ENCODE results near the gene TNNC1.

Gene TNNC1

DNA sequence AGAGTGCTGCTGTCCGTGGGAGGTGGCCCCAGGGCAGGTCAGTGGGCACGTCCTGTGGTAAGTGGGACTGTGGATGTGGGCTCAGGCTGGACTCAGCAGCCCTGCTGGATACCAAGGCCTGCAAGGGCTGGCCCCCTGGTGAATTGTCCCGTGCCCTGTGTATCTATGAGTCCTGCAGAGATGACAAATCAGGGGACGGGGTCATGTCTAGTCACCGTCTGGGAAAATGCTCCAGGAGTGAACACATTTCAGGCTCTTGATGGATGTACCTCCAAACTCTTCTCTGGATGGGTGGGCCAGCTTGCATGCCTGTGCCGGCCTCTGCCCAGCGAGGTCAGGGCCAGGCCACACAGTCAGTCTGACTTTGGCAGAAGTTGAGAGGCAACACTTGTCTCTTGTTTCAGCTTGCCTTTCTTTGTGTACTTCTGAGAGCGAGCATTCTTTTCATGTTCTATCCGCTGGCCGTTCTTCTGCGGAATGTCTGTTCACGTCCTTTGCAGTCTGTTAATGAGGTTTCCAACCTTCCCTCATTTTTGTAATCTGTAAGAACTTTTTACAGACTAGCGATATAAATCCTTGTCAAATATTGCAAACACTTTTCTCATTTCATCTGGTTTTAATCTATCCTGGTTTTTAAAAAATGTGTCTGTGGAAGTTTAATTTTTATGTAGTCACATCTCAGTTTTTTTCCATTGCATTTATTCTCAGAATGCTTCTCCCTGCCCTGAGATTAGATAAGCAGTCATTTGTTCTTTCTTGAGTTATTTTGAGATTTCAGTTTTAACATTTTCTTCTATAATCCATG, 29.9 kb upstream of the TNNC1 start:
- DNase-seq = no peak

DNA sequence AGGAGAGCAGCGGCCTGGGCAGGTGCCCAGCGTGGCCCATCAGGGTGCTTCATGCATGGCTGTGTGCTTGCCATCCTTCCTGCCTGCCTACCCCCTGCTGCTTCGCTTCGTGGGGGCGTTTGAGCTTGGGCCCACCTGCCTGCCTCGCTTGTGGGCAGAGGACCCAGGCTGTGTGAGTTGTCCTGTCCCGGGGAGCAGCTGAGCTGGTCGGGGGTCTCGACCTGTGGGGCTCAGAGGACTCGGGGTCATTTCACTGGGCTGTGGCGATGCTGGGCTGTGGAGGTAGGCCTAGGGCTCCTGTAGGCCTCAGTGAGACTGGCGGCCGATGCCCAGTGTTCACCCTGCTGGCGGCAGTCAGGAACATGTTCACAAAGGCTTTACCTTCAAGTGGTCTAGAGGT, 29.2 kb upstream of the TNNC1 start:
- DNase-seq = no peak

DNA sequence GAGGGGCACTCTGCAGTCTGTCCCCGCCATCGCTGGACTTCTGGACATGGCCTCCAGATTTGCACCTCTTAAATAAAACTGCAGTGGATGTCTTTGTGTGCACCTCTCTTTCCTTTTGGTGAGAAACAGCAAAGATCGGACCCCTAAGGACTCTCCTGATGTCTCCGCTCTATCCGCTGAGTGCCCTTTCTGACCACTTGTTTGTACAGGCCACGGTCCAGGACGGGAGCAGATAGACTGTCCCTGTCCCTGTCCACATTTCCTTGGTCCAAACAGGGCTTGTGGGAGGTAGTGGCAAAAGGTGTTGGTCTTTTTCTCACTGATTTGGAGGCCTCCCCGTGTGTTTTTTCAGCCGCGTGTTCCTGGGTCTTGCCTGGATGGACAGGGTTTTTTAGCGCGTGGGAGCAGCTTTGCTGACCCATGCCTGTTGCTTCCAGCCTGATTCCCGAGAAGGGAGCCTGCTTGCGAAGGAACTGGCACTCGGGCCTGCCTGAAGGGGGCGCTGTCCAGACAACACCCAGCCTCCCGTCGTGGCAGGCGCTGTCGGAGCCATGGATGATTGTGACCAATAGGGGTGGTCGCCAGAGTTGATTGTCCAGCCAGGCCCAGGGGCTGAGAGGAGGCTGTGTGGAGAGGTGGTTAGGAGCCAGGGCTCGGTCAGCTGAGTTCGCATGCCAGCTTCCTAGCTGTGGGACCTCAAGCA, 28.1 kb upstream of the TNNC1 start:
- no peak for DNase-seq

DNA sequence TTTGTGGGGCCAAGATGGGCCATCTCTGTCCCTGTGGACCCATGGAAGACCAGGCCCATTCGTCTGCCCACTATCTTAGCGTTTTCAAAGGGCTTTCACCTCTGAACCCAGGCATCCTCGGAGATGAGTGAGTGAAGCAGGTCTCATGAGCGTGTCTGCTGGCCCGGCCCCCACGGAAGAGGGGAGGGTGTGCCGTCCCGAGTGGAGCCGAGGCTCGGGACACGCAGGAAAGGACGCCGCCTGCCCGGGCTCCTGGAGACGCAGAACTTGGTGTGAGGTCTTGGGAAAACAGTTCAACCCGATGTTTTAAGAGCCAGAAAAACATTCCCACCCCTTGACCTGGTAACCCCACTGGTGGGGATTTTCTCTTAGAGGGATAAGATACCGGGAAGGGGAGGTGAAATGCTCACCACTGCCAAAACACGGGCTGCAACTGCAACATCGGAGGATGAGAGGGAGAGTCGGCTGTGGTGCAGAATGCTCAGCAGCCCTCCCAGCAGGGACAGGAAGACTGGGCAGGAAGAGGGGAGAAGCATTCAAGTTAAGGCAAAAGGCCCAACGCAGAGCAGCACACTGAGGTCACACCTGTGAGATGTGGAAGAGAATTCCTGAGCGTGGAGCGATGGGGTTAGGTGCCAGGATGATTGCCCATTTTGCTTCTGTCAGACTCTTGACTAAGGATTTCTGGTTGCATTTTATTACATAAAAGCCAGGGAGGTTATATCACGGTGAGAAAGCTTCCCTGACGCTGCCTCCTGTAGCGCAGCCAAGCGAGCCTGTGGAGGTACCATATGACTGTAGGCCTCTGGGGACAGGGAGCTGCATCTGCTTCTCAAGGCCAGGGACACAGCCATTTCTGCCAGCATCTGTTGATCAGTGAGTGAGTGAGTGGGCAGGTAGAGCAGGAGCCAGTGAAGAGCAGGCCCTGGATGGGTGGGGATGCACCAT, 27.2 kb upstream of the TNNC1 start:
- DNase-seq = no peak

DNA sequence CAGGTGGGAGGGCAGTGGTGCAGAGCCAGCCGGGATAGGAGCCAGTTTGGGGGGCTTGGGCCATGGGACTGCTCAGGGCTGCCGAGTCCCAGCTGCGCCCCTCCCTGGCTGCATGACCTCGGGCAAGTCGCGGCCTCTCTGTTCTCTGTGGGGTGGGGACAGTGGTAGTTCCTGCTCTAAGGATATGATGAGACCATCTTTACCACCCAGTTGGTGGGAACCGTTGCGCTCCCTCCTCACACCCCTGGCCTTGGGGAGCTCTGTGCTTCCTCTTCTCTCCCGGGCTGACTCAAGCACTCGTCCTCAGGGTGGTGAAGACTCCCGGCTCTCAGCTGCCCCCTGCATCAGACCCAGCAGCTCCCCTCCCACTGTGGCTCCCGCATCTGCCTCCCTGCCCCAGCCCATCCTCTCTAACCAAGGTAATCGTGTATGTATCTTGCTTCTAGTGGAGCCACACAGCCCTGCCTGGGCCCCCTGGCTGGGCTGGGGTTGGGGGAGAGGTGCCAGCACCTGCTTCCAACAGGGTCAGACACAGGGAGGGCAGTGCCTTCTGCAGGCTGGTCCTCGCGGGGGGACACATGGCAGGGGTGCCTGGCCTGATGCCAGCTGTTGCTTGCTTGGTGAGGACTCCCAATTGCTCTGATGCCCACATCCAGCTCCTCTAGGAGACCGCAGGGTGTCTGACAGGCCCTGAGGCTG, 26.2 kb upstream of the TNNC1 start:
- no peak for DNase-seq

DNA sequence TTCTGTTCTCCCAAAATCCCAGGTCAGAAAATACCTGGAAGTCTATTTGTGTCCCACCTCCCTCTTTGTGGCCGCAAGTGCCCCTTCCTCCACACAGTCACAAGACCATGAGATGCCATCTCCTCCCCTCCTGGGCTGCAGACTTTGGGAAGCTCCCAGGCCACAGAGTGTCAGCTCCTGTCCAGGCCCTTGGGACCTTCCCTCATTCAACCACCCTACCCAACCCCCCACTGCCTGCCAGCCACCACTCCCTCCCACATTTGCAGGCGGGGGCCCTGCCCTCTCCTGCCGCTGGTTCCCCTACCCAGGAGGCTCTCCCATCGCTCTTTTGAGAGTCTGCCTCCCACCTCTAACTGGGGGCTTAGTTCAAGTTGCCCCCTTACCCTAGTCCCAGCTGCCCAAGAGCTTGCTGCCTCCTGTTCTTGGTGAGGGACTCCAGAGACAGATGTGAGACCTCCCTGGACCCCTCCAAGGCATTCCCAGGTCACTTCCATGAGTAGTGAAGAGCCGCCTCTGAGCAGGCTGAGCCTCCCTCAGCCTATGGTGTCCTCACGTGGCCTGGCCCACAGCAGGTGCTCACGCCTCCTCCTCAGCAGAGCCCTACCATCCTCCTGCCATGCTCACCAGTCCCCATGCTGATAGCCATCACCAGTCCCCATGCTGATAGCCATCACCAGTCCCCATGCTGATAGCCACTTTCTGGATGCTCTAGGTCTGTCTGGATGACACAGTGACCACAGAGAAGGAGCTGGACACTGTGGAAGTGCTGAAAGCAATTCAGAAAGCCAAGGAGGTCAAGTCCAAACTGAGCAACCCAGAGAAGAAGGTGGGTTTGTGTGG, 25.4 kb upstream of the TNNC1 start:
- DNase-seq = no peak

DNA sequence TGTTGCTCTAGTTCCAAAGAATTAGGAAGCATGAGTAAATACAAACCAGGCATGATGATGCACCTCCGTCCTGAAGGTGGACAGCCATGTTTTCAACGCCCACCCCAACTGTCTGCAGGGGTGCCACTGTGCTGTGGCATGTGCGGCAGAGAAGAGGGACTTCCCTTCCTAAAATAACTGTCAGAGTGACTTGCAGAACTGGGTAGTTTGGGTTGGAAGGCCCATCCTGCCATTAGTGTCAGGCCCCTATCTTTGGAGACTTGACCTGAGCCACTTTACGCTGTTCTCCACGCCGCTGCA, 23.9 kb upstream of the TNNC1 start:
- no peak for DNase-seq

DNA sequence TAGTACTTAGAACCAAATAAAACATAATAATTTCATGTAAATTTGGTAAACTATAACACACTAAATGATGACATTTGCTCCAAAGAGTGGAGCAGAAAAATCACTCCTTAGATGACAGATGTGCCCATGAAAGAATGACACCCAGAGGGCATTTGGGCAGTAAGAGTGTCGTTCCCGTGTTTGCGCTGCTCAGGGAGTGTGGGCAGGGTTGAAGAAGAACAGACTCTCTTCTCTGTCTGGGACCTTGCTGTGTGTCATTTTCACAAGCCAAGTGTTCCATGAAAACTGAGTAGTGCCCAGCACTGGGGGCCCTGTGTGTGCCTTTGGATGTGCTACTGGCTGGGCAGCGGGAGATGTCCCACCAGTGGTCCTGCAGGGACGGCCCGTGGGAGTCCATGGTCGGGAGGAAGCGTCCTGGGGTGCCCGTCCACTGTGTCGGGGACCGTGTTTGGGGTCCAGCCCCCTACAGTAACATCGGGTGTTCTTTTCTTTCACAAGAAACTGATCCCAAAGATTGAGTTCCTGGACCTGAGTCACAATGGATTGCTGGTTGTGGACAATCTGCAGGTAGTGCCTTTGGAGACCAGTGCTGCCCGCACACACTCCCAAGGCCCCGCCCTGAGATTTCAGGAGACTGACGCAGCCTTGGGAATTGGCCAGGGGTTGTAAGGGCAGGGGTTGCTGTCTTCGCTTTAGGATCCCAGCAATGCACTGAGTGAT, 23.4 kb upstream of the TNNC1 start:
- no peak for DNase-seq

DNA sequence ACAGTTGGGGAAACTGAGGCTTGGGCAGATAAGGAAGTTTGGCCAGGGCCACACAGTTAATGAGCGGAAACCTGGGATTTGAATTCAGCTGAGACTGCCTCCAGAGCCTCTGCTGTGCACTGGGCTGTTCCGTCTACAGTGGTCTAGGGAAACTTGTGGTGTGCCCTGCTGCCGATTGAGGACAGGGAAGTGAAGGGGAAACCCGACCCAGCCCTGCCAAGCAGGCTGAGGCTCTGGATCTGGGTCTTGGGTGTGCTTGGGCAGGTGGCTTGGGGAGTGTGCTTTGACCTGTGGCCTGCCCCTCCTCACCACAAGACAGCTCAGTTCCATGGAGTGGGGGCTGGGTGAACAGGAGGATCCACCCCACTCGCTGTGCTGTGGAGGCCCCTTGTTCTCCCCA, 19.2 kb upstream of the TNNC1 start:
- no peak for DNase-seq

DNA sequence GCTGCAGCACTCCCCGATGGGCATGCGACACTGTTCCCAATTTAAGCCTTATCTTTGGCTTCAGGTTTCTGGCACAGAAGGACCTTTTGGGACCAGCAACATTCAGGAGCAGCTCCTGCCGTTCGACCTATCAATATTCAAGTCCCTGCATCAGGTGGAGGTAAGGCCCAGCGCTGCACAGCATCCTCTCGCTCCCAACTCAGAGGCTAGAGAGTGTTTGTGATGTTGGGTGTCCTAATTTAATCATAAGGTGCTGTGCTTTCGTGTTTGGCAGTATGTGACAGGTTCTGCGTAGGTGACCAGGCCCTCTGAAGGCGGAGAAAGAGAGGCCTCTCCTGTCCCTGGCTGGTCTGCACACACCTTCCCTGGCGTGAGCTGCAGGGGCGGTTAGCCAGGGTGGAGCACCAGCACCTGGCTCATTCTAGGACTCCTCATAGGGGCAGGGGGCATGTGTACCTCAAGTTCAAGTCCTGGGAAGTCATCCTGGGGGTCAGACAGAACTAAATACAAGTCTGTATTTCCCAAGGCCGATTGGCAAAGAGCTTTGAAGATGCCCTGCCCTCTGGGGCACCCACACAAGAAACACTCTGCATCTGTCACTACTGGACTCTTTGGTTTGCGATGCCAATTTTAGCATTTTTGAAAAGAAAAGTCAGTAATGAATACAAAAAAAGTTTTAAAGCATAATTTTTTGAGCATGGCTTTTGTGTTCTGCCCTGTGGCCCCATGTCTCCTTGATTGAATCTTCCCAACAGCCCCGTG, 18.6 kb upstream of the TNNC1 start:
- DNase-seq = no peak

DNA sequence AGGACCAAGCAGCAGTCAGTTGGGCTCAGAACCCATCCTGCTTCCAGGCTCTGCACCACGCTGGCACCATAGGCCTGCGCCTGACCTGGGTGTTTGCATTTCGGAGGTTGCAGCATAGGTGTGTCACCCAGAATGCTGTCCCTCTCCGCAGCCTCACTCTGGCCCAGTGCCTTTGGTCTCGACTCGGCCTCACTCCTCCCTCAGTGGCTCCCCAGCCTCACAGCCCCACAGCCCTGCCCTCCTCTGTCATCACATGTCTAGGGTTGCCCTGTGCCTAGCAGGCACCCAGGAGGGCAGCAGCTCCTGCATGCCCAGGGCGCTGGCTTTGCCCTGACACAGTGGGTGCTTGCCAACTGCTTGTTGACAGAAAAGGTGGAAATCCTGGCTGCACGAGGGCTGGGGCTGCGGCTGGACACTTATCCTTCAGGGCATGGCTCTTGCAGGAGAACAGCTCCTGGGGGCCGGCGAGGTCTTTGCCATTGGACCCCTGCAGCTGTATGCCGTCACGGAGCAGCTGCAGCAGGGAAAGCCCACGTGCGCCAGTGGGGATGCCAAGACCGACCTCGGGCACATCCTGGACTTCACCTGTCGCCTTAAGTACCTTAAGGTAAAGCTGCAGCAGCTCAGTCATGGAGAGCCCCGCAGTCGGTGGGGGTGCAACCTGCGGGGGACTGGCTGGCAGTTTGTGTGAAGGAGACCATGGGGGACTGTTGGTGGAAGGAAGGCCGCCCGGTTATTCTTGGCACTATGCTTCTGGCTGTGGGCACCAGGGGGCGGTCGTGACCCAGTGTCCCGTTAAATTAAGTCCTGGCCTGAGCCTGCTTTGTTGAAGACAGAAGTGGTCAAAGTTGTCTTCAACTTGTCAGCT, 17.8 kb upstream of the TNNC1 start:
- peak; percentile 20 for DNase-seq

DNA sequence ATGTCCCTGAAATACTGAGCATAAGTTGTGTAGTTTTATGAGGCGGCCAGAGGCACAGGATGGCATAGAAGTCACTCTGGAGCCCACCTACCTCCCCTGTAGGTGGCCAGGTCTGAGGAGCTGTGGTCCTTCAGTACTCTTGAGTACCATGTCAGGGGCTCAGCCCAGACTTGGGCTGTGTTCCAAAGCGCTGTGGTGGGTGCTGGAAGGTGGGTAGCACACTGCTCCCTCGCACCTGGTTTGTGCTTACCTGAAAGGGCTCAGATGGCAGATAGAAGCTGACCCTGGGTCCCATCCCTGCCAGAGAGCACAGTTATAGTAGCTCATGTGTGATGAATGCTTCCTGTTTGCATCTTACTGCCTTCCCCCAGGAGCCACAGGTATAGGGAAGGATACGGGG, 17.1 kb upstream of the TNNC1 start:
- no peak for DNase-seq

DNA sequence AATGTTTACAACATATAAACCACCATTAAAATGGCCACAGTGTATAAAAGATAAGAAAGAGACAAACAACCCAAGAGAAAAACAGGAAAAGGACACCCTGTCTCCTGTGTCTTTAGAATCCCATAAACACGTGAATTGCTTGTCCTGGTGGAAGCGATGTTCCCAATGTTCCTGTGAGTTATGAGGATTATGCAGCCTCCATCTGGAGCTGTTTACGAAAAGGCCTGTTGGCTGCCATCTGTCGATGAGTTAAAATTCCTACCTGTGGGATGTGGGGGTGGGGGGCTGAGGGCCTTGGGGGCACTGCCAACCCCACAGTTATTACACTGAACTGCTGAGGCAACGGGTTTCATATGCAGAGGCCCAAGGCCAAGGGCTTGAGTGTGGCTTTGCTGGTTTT, 15.2 kb upstream of the TNNC1 start:
- no peak for DNase-seq

DNA sequence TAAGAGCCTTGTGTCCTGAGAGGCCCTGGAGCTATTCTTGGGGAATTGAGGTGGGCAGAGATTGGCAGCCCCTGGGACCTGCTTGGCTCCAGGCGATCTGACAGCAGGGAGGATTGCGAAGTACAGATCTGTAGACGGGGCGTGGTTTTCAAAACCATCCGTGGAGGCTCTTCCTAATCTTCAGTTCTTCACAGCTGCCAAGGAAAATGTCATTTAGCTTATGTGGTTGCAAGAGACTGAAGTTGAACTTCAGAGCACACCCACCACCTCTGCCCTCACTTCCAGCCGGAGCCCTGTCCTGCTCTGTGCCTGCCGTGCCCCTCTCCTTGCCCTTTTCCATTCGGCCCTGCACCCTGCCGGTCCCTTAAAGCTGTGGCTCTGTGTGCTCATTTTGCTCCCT, 14.5 kb upstream of the TNNC1 start:
- DNase-seq = no peak

DNA sequence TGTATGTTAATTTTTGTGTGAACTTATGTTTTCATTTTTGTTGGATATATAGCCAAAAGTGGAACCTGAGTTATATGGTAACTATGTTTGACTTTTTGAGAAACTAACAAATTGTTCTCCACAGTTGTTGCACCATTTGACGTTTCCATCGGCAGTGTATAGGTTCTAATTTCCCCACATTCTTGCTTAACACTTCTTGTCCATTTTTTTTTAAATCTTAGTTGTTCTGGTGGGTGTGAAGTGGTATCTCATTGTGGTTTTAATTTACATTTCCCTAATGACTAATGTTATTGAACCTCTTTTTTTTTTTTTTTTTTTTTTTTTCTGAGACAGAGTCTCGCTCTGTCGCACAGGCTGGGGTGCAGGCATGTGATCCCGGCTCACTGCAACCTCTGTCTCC, 9.6 kb upstream of the TNNC1 start:
- no peak for DNase-seq

DNA sequence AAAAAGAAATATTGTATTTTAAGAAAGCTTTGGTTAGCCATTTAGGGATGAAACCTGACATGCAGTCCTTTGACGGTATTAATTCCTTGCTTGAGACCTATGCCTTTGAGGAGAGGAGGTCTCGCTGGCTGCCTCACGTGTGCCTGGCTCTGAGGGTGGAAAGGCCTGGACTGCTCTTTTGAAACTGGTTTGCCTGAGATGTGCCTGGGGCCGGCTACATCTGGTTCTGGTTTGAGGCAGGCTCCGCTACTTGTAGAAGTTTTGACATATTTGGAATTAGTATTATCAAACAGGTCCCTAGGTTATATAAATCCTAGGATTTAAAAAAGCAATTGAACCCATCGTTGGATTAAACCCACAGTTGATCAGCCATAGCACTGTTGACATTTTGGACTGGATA, 8.0 kb upstream of the TNNC1 start:
- no peak for DNase-seq

DNA sequence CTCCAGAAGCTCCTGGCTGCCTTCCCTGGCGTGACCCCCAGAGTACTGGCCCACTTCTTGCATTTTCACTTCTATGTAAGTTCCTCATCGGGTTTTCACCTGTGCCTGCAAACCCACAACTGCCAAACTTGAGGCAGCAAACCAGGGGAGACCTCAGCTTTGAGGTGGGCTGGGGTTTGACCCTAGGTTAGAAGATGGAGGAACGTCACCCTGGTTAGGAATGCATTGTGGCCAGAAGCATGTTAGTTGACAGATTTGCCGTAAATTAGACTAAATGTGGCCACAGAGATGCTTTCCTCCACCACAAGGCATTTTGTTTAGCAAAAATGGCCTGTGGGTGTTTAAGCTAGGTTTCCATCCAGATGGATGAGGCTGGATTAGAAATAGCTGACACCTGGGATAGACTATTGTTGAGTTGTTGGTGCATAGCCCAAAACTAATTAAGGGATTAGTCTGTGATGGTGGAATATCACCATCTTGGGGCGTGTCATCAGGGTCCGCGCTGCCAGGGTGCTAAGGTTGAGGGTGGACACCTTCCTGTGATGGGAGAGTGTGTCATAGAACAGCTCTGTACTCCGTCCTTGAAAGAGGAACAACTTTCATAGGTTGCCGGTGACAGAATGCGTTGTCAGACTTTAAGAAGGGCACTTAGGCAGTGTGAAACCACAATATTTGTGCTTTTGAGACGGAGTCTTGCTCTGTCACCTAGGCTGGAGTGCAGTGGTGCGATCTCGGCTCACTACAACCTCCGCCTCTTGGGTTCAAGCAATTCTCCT, 5.1 kb upstream of the TNNC1 start:
- no peak for DNase-seq

DNA sequence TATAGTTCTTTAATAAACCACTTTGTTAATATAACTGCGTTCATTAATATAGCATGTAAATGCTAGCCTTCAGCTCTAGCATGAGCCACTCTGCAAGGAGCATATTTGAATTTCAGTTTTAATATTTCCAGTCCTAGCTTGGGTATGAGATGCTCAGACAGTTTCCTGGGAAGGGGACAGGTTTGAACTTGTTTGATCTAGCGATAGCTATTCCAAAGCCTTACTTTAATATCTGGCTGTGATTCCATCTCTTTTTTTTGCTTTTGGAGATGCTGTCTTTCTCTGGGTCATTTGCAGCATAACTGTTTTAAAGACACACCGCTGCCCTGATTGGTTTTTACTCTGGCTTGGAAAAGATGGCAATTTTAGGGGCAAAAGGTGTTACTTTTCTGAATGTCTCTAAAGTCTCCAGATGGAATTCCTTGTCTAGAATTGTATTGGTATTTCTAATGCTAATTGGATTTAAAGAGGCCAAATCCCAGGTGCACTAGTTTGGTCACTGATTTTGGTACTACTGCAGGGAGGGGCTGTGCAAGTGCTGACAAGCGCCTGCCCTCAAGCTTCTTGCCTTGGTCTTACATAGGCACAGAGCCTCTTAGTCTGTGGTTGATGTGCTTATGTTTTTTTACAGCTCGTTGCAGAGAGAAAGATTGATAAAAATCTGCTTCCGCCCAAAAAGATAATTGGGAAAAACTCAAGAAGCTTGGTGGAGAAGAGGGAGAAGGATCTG, 4.4 kb upstream of the TNNC1 start:
- DNase-seq = no peak
